ENCODE data around the gene SELENOP.

SELENOP gene

DNA sequence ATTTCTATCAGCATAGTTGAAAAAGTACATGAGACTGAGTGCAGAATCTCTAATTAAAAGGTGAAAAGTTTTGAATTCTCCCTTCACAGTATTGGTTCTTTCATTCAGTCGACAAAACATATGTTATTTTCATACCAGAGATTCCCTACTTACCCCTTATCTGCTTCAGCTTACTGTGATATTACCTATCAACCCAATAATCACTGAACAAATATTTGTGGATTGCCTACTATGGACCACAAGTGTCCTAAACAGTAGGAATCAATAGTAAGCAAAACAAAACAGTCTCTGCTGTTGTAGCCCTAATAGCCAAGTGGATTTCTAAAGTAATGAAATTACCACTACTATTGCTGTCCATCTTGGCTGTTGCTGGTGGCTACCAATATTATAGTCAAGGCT is 43.6 kb downstream of the SELENOP start:
- no peak overlapping the region for H3K27ac ChIP-seq
- TF ChIP-seq ZFX (IDR thresholded peaks at IDR 0.05), result no peak
- TF ChIP-seq, protein P1, sequence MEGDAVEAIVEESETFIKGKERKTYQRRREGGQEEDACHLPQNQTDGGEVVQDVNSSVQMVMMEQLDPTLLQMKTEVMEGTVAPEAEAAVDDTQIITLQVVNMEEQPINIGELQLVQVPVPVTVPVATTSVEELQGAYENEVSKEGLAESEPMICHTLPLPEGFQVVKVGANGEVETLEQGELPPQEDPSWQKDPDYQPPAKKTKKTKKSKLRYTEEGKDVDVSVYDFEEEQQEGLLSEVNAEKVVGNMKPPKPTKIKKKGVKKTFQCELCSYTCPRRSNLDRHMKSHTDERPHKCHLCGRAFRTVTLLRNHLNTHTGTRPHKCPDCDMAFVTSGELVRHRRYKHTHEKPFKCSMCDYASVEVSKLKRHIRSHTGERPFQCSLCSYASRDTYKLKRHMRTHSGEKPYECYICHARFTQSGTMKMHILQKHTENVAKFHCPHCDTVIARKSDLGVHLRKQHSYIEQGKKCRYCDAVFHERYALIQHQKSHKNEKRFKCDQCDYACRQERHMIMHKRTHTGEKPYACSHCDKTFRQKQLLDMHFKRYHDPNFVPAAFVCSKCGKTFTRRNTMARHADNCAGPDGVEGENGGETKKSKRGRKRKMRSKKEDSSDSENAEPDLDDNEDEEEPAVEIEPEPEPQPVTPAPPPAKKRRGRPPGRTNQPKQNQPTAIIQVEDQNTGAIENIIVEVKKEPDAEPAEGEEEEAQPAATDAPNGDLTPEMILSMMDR (conservative IDR thresholded peaks at IDR 0.05), result no peak

DNA sequence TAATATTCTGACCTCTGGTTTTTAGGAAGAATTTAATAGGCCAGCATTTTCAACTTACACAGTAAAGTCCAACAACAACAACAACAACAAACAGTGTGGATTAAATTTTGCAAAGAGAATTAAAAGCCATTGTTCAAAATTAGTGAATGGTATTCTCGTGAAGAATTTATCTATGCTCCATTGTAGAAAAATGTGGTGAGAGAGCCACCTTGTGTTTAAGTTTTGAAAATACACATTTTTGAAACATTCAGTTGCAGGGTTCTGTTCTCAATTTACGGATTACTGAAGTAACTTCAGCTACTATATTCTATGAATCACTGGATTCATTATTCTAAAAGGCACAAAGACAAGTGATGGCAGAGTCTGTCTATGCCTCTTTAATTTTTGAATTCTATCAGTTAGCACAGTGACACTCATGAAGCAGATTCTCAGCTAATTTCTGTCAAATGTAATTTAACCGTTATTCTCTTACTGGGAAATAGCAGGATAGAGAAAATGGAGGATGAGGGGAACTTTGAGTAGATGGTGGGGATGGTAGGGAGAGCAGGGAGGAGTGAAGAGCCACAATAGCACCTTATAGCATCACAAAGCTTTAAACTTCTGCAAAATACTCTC is 44.1 kb downstream of the SELENOP start:
- no peak overlapping the region for H3K27ac ChIP-seq
- TF ChIP-seq, protein P1 (conservative IDR thresholded peaks at IDR 0.05), result peak; percentile 76
- no peak for TF ChIP-seq ZFX (IDR thresholded peaks at IDR 0.05)

GRCh38 chr5:42761791-42762190 is 49.9 kb downstream of the SELENOP start:
- no peak overlapping the region for H3K27ac ChIP-seq
- TF ChIP-seq ZFX (IDR thresholded peaks at IDR 0.05), result no peak
- TF ChIP-seq, protein P1 (conservative IDR thresholded peaks at IDR 0.05), result no peak

- TF ChIP-seq, protein P1 (conservative IDR thresholded peaks at IDR 0.05), result no peak
- TF ChIP-seq ZFX (IDR thresholded peaks at IDR 0.05), result no peak
- no peak overlapping the region for H3K27ac ChIP-seq
Measured at GRCh38 chr5:42760426-42760825, 51.3 kb downstream of the SELENOP start.

DNA sequence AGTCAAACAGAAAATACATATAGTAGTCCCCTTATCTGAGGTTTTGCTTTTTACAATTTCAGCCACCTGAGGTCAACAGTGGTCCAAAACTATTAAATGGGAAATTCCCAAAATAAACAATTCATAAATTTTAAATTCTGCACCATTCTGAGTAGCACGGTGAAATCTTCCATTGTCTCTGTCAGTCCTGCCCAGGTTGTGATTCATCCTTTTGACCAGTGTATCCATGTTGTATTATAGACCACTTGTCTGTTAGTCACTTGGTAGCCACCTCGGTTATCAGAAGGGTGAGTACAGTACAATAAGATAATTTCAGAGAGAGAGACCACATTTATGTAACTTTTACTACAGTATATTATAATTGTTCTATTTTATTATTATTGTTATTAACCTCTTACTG is 52.2 kb downstream of the SELENOP start:
- TF ChIP-seq ZFX (IDR thresholded peaks at IDR 0.05), result no peak
- TF ChIP-seq, protein P1 (conservative IDR thresholded peaks at IDR 0.05), result no peak
- H3K27ac ChIP-seq, result no peak overlapping the region

DNA sequence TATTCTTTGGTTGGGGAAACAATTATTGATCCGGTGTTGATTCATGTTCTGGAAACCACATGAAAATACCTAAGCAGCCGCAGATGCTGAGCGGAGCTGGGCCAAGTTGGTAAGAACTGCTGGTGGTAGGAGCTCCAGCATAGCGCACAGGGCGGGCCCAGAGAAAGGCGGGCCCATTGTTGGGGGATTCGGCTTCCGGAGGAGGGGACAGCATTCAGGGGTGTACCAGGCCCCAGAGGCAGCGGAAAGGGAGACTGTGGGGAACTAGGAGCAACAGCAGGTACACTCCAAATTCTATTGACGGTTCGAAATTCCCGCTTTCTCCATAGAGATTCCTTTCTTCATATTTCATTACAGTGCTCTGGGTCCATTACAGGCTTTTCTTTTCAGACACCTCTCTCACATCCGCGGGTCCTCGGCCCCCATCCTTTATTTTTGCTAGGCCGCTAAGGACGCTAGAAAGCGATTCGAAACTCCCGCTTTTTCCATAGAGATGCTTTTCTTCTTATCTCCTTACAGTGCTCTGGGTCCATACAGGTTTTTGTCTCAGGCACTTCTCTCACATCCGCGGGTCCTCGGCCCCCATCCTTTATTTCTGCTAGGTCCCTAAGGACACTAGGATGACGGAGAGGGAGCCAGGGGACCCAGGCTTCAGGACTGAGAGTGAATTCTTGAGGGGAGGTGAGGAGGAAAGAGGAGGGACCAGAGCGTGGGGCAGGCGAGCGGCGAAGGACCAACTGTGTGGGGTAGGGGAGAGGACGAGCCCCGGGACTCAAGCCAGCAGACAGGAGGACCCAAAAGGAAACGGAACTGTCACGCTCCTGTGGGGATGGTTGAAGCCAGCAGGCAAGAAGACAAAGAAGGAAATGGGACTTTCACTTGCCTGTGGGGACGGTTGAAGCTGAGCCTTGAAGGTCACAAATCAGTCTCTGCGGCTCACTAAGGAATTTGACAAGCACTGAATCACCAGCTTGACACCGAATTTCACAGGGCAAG is 54.8 kb downstream of the SELENOP start, which contains the start of gene CCDC152:
Gene CCDC152, plus strand, starts transcription at position 213 of the 996 bp plus-strand sequence. CDS start 2,304 bp downstream, outside the sequence.
- TF ChIP-seq, protein P1 (conservative IDR thresholded peaks at IDR 0.05), result no peak
- TF ChIP-seq ZFX (IDR thresholded peaks at IDR 0.05), result no peak
- H3K27ac ChIP-seq, result no peak within 1 kb of the TSS

- H3K27ac ChIP-seq, result no peak overlapping the region
- no peak for TF ChIP-seq ZFX (IDR thresholded peaks at IDR 0.05)
- TF ChIP-seq, protein P1 (conservative IDR thresholded peaks at IDR 0.05), result no peak
Measured at GRCh38 chr5:42753099-42753498, 58.6 kb downstream of the SELENOP start.
